CD1c-positive myeloid dendritic cell (primary cell): ENCODE data around the gene TBC1D16.
"Not testable (repeated sequence)": the region's sequence is repeated elsewhere in the genome, so short reads cannot be mapped to it uniquely, and the experiment has no call there.

Source experiments
- DNase-seq: peaks from one replicate; pipeline ENCODE4 v3.0.0-alpha.2; 2016; ENCODE audit errors: extremely low spot score

TBC1D16 gene

GRCh38 chr17:79976451-79976850, 59.2 kb downstream of the TBC1D16 start:
- DNase-seq: no peak

DNA sequence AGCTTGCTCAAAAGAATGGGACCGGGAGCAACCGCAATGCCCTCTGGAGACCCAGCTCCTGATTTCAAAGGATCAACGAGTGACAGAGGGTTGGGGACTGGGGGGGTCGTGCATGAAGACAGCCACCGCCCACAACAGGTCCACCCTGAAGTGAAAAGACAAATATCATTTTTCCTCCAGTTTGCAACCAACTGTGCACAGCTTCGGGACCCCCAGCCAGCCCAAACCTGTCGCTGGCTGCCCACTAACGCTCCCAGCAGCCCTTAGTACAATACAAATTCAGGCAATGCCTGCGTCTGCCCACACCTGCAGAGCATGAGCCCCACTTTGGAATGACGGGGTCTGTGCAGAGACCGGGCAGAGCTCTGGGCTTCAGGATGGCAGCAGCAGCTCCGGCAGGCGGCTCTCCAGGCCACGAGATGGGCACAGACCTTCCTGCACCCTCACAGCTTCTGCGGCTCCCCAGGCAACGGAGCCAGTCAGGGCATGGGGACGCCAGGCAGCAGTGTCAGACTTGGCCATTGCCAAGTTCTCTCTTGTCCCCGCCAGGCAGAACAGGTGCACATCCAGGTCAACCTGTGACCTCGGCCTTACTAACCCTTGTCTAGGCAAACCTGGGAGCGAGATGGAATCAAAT, 60.1 kb downstream of the TBC1D16 start:
- DNase-seq: no peak

- DNase-seq: no peak
Measured at GRCh38 chr17:79974566-79975497, 60.8 kb downstream of the TBC1D16 start.

DNA sequence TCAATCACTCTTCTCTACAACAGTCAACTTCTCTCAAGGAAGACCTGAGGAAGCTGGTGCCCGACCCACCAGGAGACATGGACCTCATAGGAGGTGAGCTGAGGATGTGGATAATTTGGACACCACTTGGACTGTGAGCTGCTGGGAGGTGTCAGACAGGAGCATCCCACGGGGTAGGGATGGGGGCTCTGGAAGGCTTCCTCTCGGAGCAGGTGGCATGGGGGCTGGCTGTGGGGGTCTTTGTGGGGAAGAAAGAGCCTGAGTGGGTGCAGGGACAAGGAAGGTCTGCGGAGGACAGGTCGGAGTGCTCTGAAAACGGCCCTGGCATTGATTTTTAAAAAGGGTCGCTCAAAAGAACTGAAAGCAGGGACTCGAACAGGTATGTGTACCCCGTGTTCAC, 64.0 kb downstream of the TBC1D16 start:
- no peak for DNase-seq

DNA sequence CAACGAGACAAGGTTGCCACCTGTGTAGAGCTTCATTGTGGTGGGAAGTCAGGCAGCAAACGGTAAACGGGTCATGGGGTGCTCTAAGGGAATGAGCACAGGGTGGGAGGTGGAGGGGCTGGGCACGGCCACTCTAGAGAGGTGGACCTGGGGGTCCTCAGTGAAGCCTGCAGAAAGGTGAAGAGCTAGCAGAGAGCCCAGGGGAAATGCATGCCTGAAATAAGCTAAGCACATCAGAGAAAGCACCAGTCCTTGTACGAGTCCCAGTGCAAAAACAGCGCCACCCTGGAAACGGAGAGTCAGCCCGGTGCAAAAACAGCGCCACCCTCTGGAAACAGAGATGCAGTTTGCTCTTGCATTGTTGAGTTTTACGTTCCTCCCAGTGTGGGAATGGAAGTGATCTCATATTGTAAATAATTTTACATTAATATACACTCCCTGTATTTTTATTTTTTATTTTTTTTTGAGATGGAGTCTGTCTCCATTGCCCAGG, 65.0 kb downstream of the TBC1D16 start:
- DNase-seq: peak; percentile 77

DNA sequence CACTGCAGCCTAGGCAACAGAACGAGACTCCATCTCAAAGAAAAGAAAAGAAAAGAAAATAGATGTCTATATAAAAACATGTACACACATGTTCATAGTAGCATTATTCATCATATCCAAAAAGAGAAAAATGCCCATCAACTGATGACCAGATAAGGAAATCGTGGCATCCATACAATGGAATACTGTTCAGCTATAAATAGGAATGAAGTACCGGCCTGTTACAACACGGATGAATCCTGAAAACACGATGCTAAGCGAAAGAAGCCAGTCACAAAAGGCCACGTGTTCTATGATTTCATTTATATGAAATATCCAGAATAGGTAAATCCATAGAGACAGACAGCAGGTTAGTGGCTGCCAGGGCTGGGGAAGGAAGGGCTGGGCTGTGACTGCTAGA, 65.8 kb downstream of the TBC1D16 start:
- DNase-seq: no peak

GRCh38 chr17:79968116-79968515, 67.6 kb downstream of the TBC1D16 start:
- no peak for DNase-seq

DNA sequence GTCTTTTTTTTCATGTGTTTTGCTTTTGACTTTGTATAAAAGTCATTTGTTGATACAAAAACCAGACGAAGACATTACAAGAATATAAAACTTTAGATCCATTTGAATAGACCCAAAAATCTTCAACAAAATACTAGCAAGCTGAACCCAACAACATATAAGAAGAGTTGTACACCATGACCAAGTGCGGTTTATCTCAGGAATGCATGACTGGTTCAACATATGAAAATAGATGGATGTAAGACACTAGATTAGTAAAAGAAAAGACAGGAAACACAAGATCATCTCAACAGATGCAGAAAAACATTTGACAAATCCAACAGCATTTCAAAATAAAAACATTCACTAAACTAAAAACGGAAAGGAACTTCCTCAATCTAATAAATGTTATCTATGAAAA, 69.0 kb downstream of the TBC1D16 start:
- DNase-seq: no peak

GRCh38 chr17:79965806-79966205, 69.9 kb downstream of the TBC1D16 start:
- no peak for DNase-seq

DNA sequence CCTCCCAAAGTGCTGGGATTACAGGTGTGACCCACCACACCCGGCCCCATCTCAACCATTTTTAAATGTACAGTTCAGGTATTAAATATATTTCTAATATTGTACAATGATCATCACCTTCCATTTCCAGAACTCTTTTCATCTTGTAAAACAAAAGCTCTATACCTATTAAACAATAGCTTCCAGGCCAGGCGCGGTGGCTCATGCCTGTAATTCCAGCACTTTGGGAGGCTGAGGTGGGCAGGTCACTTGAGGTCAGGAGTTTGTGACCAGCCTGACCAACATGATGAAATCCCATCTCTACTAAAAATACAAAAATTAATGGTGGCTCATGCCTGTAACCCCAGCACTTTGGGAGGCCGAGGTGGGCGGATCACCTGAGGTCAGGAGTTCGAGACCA, 73.2 kb downstream of the TBC1D16 start:
- DNase-seq: not testable (repeated sequence)

DNA sequence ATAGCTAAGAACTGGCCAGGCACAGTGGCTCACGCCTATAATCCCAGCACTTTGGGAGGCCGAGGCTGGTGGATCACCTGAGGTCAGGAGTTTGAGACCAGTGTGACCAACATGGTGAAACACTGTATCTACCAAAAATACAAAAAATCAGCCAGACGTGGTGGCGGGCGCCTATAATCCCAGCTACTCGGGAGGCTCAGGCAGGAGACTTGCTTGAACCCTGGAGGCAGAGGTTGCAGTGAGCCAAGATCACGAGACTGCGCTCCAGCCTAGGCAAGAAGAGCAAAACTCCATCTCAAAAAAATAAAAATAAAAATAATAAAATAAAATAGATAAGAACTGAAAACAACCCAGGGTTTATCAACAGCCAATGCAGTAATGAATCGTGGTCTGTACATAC, 74.1 kb downstream of the TBC1D16 start:
- not testable (repeated sequence) for DNase-seq

- DNase-seq: no peak
Measured at GRCh38 chr17:79960788-79961522, 74.7 kb downstream of the TBC1D16 start.

DNA sequence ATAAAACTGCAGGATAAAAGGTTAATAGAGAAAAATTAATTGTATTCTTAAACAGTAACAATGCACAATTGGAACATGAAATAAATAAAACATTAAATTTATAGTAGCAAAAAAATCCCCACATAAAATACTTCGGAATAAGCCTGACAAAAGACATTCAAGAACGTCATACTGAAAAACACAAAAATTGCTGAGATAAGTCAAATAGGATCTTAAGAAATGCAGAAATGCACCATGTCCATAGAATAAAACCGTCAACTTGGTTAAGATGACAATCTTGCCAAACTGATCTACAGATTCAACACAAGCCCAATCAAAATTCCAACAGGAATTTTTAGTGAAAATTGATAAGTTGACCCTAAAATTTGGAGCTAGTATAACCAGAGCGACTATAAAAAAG, 76.6 kb downstream of the TBC1D16 start:
- no peak for DNase-seq

- DNase-seq: no peak
Measured at GRCh38 chr17:79956853-79957252, 78.8 kb downstream of the TBC1D16 start.

DNA sequence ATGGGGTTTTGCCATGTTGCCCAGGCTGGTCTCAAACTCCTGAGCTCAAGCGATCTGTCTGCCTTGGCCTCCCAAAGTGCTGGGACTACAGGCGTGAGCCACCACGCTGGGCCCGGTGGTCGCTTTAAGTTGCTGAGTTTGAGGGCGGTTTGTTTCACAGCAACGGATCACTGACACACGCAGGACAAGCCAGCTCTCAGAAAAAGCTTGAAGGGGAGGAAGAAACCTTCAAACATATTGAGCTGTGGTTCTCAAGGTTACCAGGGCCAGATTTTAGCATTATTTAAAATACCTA, 79.3 kb downstream of the TBC1D16 start:
- not testable (repeated sequence) for DNase-seq

DNA sequence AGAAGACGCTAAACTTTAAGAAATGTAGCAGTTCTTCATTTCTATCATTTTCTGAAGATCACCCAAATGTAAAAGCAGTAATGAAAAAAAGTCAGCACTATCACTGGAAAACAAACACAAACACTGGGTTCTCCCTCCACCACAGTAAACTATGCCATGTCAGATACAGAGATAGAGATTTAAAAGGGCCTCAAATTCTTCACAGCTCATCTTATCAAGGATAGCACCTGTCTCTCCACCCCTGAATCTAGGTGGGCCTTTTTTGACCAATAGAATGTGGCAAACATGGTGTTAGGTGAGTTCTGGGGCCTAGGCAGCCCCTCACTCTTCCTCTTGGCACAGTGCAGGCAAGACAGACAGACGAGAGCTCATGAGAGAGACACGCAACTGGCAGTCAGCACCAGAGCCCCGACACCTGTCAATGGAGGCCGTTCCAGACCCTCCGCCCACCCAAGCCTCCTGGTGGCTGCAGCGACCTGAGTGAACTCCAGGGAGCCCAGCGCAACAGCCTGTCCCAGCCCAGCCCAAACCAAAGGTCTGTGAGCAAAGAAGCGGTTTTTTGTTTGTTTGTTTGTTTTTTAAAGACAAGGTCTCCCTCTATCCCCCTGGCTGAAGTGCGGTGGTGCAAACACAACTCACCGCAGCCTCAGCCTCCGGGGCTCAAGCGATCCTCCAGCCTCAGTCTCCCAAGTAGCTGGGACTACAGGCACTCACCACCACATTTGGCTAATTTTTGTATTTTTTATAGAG, 79.8 kb downstream of the TBC1D16 start:
- DNase-seq: no peak

- DNase-seq: no peak
Measured at GRCh38 chr17:79955167-79955549, 80.5 kb downstream of the TBC1D16 start.

DNA sequence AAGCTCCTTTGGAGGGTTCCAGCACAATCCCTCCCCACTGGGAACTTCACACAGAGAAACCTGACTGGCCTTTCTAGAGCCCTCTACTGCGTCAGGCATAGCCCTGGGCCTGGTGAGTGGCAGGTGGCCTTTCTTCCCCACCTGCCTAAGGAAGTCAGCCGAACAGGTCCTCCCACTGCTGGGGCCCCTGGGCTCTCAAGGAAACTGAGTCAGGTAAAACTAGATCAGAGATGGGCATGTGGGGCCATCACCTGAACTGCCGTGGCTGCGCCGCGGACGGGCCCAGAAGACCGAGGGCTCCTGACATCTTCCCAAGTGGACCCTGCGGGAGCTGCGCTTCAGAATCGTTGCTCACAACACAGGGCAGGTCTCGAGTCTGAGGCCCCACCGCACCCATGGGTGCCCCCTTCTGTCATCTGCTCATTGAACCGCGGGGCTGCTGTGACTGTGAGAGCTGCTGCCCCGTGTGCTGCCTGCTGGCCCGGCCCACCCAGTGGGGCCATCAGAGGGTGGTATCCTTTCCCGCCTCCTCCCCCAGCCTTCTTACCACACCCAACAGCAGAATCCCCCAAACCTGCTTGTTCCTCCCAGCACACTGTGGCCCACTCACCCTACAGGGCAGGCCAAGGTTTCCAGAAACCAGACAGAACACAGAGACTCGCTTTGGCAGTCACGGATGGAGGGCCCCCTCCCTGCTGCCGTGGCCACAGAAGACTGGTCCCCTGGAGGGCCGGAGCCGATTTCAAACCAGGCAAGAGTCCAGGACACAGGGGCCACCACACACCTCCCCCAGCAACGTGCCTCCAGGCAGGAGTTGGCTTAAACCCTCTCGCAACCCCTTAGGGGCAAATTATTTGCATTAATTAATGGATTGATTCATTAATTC, 81.1 kb downstream of the TBC1D16 start:
- DNase-seq: no peak

DNA sequence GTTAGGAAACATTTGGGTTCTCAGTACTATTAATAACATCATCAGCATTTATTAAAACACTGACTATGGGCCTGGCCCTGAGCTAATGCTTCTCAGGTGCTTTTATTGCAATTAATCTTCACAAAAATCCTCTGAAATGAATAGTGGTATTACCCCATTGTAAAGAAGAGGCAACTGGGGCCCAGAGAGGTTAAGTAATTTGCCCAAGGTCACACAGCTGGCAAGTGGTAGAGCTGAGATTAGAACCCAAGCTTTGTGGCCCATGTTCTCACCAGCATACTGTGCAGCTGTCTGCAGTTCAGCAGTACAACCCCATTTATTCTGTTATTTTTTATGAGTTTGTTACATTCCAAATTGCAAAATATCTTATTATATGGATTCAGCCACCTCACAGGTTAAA, 82.3 kb downstream of the TBC1D16 start:
- no peak for DNase-seq

- DNase-seq: no peak
Measured at GRCh38 chr17:79952901-79953300, 82.8 kb downstream of the TBC1D16 start.
